Femur (tissue), 1 donor: ENCODE measurements around the gene CLEC1B.
"Not testable (repeated sequence)": the region's sequence is repeated elsewhere in the genome, so short reads cannot be mapped to it uniquely, and the experiment has no call there.

Experiments used
- DNase-seq: peaks from one replicate; pipeline ENCODE4 v3.0.0-alpha.2; 2017

The CLEC1B gene

DNA sequence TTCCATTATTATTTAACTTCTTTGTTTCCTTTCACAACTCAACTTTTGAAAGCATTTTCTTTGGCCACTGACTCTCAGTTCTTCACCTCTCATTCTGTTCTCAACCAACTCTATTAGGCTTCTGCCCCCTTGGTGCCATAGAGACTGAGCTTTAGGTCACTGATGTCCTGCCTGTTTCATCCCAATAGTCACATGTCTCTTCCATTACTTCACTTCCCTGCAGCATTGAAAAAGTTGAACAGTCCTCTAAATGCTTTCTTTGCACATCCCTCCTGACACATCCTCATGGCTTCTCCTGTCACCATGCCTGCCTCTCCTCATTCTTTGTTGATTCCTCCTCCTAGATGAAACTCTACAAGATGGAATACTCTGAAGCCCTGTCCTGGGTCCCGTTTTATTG is 25.0 kb downstream of the CLEC1B start:
- DNase-seq = no peak

DNA sequence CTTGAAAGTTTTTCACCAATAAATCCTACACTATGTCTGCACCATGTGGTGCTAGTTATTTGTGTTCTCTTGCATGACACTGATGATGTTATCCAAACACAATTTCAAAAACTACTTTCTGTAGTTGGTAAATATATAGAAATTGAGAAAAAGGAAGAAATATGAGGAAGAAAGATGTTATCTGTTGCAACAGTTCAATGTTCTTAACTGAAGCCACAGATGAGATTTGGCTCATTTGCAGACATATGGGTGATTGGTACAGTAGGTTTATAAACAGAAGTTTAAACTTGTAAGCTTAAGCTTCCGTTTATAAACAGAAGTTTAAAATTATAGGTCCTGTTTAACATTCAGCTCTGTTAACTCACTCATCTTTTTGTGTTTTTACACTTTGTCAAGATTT is 27.7 kb downstream of the CLEC1B start, which contains the start of gene CLEC12A:
Gene CLEC12A (plus strand): TSS at position 229 of the 400 bp plus-strand sequence. CDS start 188 bp downstream, outside the sequence.
- DNase-seq = no peak

DNA sequence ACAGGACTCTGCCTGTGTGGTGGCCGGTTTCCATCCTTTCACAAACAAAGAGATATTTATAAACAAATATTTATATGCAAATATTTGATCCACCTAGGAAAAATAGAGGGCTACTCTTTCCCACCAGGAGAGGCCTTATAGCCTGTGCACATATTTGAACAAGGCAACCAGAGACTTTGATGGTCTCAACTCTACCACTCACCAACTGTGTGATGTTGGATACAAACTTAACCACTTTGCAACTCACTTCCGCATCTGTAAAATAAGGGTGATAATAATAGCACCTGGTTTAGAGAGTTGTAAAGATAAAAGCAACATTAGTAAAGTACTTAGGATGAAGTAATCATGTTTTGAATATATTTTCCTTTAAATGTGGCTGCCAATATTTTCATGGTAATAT is 29.2 kb downstream of the CLEC1B start:
- DNase-seq = no peak

DNA sequence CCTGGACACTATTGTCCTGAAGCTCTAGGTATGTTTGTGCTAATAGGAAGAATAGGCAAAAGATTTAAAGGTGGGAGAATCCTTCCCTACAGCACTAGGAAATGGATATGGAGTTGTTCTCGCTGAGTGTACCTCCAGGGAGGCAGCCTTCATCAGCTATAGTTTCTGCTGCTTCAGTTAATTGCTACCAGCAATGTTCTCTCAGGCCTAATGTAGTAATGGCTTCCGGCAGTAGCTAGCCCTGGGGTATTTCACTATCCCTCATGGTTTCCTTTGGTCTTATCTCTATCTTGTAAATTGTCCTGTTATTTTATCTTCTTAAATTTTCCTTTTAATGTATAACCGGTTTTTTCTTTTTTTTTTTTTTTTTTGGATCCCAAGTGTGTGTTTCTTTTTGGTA is 37.0 kb downstream of the CLEC1B start:
- no peak for DNase-seq

DNA sequence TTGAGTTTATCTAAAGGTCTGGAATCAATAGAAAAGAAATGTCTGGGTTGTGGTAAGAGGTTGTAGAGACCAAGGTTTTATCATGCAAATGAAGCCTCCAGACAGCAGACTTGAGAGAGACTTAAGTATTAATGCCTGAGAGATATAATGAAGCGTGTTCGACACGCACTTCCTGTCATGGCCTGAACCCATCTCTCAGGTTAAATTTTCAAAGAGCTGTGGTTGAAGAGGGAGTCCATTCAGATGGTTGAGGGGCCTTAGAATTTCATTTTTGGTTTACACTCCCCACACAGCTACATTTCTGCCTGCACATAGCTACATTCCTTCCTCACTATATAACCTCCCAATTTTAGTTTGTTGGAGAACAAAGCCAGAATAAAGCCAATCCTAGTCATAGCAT is 37.8 kb downstream of the CLEC1B start:
- DNase-seq = no peak

DNA sequence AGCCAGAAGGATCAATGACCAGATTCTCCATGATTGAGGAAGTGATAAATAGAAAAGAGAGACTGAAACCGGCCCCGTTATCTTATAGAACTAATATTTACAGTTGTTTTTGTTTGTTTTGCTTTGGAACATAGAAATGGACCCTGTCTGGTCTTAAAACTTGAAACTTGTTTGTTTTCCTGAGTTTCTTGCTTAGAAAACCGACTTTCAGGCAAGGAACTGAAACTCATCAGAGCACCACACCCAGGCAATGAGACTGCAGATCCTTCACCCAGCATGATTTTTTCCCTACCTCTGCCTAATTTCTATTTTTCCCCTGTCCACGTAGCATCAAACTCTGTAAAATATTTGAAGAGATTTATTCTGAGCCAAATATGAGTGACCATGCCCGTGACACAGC is 38.3 kb downstream of the CLEC1B start:
- DNase-seq = no peak

DNA sequence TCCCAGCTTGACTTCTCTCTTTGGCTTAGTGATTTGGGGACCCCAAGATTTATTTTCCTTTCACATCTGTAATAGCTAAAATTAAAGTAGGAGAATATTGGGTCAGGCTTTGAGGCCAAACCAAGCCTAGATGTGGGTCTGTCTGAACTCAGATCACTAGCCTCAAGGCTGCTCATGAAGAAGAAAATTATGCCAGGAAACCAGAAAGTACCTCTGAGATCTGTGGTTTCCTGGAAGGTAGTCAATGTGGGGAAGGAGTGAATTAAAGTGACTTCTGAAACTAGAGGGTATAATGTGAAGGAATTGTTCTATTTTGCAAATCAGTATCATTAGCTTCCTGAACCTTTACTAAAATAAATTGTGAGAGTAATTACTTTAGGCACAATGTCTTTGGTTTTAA is 41.1 kb downstream of the CLEC1B start:
- no peak for DNase-seq

DNA sequence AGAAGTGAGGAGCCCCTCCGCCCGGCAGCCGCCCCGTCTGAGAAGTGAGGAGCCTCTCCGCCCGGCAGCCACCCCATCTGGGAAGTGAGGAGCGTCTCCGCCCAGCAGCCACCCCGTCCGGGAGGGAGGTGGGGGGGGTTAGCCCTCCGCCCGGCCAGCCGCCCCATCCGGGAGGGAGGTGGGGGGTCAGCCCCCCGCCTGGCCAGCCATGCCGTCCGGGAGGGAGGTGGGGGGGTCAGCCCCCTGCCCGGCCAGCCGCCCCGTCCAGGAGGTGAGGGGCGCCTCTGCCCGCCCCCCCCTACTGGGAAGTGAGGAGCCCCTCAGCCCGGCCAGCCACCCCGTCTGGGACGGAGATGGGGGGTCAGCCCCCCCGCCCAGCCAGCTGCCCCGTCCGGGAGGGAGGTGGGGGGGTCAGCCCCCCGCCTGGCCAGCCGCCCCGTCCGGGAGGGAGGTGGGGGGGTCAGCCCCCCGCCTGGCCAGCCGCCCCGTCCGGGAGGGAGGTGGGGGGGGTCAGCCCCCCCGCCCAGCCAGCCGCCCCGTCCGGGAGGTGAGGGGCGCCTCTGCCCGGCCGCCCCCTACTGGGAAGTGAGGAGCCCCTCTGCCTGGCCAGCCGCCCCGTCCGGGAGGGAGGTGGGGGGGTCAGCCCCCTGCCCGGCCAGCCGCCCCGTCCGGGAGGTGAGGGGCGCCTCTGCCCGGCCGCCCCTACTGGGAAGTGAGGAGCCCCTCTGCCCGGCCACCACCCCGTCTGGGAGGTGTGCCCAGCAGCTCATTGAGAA is 45.8 kb downstream of the CLEC1B start:
- not testable (repeated sequence) for DNase-seq

DNA sequence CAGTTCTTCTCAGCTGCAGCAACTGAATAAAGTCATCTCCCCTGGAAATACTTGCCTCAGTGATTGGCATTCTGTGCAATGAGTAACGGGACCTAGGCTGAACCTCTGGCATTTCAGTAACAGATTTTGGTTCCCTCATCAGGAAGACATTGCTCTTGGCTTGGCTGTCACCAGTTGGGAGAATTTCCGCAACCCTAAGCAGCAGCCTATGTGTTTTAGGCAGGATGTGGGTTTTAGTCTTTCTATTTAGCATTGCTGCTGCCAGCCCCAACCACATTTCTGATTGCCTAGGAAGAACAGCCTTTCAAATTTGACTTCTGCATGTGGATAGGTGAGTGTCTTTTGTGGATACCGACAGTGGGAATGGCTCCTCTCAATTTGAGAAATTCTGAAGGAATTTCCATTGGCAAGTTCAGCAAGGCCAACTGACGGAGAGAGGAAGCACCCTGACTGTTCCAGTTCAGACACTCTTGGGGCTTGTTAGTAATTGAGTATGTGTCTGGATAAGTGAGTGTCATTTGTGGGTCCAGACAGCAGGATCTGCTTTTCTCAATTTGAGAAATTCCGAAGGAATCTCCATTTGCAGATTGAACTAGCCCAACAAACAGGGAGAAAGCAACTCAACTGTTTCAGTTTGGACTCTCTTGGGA is 47.8 kb downstream of the CLEC1B start:
- peak; percentile 23 for DNase-seq

DNA sequence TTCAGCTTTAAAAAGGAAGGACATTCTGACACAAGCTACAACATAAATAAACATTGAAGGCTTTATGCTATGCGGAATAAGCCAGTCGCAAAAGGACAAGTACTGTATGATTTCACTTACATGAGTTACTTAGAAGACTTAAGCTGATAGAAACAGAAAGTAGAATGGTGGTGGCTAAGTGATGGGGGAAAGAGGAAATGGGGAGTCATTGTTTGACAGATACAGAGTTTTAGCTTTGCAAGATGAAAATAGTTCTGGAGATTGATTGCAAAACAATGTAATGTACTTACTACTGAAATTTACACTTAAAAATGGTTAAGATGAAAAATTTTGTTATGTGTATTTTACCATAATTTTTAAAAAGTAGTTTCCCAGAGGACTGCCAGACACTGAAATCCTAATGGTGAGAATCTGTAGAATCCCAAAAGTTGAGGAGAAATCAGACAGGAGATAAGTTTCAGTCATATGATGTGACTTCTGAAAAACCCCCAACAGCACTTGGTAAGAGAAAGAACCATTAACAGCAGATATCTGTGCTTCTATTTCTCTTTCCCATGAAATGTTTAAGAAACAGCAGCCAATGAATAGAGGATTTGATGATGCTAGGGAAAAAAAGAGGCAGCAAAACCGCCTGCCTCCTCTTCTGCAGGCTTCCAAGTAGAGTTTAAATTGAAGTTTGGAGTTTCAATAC is 50.2 kb downstream of the CLEC1B start:
- no peak for DNase-seq

DNA sequence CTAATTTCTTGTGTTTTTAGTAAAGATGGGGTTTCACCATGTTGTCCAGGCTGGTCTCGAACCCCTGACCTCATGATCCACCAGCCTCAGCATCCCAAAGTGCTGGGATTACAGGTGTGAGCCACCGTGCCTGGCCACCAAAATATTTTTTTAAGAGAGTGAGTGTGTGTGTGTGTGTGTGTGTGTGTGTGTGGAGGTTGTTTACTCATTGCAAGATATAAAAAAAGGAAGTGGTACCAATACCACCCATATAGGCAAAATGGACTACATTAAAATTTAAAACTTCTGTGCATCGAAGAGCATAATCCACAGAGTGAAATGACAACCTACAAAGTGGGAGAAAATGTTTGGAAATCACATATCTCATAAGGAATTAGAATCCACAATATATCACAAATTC is 51.2 kb downstream of the CLEC1B start:
- DNase-seq = no peak

DNA sequence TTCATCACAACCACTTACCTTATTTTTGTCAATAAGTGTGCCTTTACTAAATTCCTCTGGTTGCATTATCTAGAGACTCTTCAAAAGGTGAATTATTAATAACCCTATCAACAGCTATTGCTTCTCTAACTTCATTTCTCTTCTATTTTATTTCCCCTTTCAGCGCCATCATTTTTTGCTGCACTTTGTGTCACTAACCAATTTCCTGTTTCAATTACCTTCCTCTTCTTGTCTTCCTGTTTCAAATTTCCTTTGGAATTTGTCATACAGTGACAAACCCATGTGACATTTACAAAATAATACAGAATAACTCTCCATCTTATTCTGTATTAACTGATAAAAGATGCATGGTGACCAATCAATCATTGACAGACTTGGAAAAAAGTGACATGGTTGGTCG is 54.5 kb downstream of the CLEC1B start:
- DNase-seq = no peak

DNA sequence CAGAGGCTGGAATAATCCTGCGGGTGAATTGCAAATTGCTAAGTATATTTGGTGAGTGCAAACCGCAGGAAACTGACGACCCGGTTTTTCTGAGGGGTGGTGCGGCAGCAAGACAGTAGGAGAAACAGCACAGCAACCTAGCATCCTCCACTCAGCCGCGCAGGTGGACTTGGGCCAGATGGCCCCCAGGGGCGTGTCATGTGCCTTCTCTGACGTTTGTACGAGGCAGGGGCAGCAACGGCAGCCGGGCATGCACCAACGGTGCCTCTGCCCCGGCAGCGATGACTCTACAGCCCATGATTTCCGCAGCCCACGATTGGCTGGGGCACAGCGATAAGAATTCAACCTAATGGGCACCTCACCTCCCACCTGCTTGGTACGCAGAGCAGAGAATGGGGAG is 55.7 kb downstream of the CLEC1B start:
- no peak for DNase-seq
